SK-N-MC (cell line): Measurements from ENCODE around the gene CPOX.

Source experiments
- EZH2 ChIP-seq: fragments of 200-600 bp; sonication (generic); IDR thresholded peaks from one replicate; pipeline ENCODE4 v1.6.1; 2017; ENCODE audit warnings: antibody characterized with exemption
- FOXP2 ChIP-seq: optimal IDR thresholded peaks from 2 replicates; pipeline ENCODE3; 2011; ENCODE audit warnings: mild to moderate bottlenecking, moderate library complexity; ENCODE audit not compliant: insufficient read depth; ENCODE audit errors: extremely low read length, control extremely low read depth
- POLR2AphosphoS5 ChIP-seq: IDR thresholded peaks from 2 replicates; pipeline ENCODE4 v1.6.1; 2012; ENCODE audit warnings: mild to moderate bottlenecking, low read depth, low read length, borderline replicate concordance

DNA sequence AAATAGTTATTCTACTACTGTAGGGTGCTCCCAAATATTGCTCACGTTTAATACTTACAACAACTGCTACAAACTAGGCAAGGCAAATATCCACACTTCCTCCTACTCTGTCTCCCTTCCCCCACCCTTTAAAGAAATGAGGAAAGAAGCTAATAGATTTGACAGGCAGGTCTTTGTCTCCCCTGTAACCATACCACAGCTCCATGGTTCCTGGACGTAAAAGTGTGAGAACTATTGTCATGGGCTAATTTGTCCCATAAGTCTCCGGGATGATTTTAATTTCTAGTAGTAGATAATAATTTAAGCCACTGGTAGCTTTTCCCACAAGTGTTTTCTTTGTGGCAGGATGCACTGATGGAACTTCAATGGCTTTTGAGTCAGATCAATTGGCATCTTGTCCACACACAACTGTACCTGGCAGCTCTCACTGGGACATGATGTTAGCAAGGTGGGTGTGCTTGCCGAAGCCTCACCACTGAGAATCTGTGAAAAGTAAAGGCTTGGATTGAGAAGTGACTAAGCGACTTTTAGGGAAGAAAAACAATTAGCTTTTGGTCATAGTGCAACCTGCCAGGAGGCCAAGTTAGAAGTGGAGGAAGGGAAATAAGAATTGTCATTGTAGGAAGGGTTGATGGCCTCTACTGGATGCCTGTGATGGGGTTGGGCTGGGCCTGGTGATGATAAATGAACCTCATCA lies 1.4 kb upstream of the CPOX start:
- TF ChIP-seq POLR2AphosphoS5 (no peak), EZH2 (no peak), FOXP2 (no peak)
